ENCODE data around the gene SLX9. TPM values are rescaled to one million over a fixed set of nuclear protein-coding genes. Genes with fewer than 3 reads are reported as not detected.

The SLX9 gene
- polyA plus RNA-seq, 1 of the 3 experiments (the other 2 are of a cell fraction), result 42.9 TPM

GRCh38 chr21:44933199-44933917, 6.5 kb upstream of the SLX9 start:
- Histone ChIP-seq H3K9me3 (no peaks in the 10 kb centered on the region), H3K36me3 (replicated peaks in 1 of 2; ENCODE audit: control insufficient read depth in 1 of 2, insufficient read depth in 2 of 2, low read length in 1 of 2) (no peaks in the 10 kb centered on the region), H3K27me3 (ENCODE audit: insufficient read depth) (peaks cover 15% of the 10 kb centered on the region), H3K9ac (no peak overlapping the region), H3K9me2 (no peaks in the 10 kb centered on the region), H3K4me3 (ENCODE audit: low read depth in 2 of 2, low read length in 1 of 2) (no peak overlapping the region), H3K27ac (ENCODE audit: low read depth in 2 of 2, low read length in 1 of 2) (no peak overlapping the region), H3K4me2 (no peak overlapping the region), H3K79me2 (ENCODE audit: insufficient read depth) (no peaks in the 10 kb centered on the region), H2AFZ (ENCODE audit: low read depth) (no peak overlapping the region), H3F3A (replicated peaks; ENCODE audit: insufficient read depth) (peaks cover 8% of the 10 kb centered on the region), H4K20me1 (ENCODE audit: insufficient read depth) (peaks cover 11% of the 10 kb centered on the region; the same call in 1 of the 2 replicates), H3K4me1 (ENCODE audit: control insufficient read depth in 1 of 2, insufficient read depth in 2 of 2, low read depth in 1 of 2, low read length in 1 of 2) (peaks cover 8 to 11% of the 10 kb centered on the region in 2 experiments; a peak in 2 of 4 replicates)
- POLR2A ChIA-PET, result no interaction called here
- 95% methylated on average over 14 of the region's 25 CpGs for WGBS (ENCODE audit: low lambda C conversion rate)
- no peak for DNase-seq
- TF ChIP-seq CHD2 (IDR thresholded peaks at IDR 0.05; ENCODE audit: low read length, partially characterized antibody) (no peak), MXI1 (IDR thresholded peaks at IDR 0.05; ENCODE audit: low read depth, low read length) (no peak)
- CTCF ChIA-PET, result interaction anchor here (1.1 to 4.9 kb wide), 12 partner anchors 12 to 204 kb away, joined by 3 to 54 read pairs (median 6); partner anchors contain the start of genes ITGB2 and UBE2G2

DNA sequence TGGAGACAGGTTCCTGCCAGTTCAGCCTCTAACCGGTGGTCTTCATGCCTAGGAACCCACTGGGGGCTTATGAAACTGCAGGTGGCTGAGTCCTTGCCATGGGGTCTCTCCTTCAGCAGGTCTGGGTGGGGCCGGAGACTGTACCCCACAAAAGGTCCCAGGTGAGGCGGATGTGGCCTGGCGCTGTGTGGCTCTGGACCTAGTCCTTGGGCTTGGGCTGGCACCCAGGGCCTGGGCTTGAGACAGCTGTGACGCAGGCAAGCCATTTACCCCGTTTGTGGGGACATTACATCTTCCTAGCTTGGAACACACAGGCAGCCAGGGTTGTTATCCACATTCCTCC, 5.9 kb upstream of the SLX9 start:
- H3K79me2 ChIP-seq (ENCODE audit: insufficient read depth), result peaks cover 2% of the 10 kb centered on the region; the same call in 1 of the 2 replicates
- H4K20me1 ChIP-seq (ENCODE audit: insufficient read depth), result peaks cover 11% of the 10 kb centered on the region; the same call in 1 of the 2 replicates
- WGBS (ENCODE audit: low lambda C conversion rate), result 84% methylated on average over 5 of the region's 6 CpGs
- H3K4me2 ChIP-seq, result no peak overlapping the region
- no peak overlapping the region for H3K4me3 ChIP-seq (ENCODE audit: low read depth in 2 of 2, low read length in 1 of 2)
- ChIA-PET CTCF (interaction anchor here (1.4 to 4.9 kb wide), 8 partner anchors 15 to 203 kb away, joined by 4 to 54 read pairs (median 9); partner anchors contain the start of gene UBE2G2), POLR2A (no interaction called here)
- no peaks in the 10 kb centered on the region for H3K36me3 ChIP-seq (replicated peaks in 1 of 2; ENCODE audit: control insufficient read depth in 1 of 2, insufficient read depth in 2 of 2, low read length in 1 of 2)
- peaks cover 10 to 11% of the 10 kb centered on the region in 2 experiments; a peak in 2 of 4 replicates for H3K4me1 ChIP-seq (ENCODE audit: control insufficient read depth in 1 of 2, insufficient read depth in 2 of 2, low read depth in 1 of 2, low read length in 1 of 2)
- no peak overlapping the region for H3K9ac ChIP-seq
- H3K27ac ChIP-seq (ENCODE audit: low read depth in 2 of 2, low read length in 1 of 2), result no peak overlapping the region
- no peaks in the 10 kb centered on the region for H3K9me3 ChIP-seq
- H2AFZ ChIP-seq (ENCODE audit: low read depth), result no peak overlapping the region
- peaks cover 8% of the 10 kb centered on the region for H3F3A ChIP-seq (replicated peaks; ENCODE audit: insufficient read depth)
- no peak for DNase-seq
- peaks cover 15% of the 10 kb centered on the region for H3K27me3 ChIP-seq (ENCODE audit: insufficient read depth)
- no peaks in the 10 kb centered on the region for H3K9me2 ChIP-seq
- TF ChIP-seq USF1 (IDR thresholded peaks at IDR 0.05; ENCODE audit: borderline replicate concordance, low read depth), result no peak
- TF ChIP-seq NRF1 (IDR thresholded peaks at IDR 0.05; ENCODE audit: low read depth, low read length), result no peak
- no peak for TF ChIP-seq EZH2phosphoT487 (IDR thresholded peaks at IDR 0.05; ENCODE audit: borderline replicate concordance, low read depth)
- no peak for TF ChIP-seq POLR2AphosphoS5 (IDR thresholded peaks at IDR 0.05; ENCODE audit: low read depth, low read length)
- TF ChIP-seq REST (IDR thresholded peaks at IDR 0.05; ENCODE audit: low read depth, low read length), result no peak
- no peak for TF ChIP-seq FOXM1 (IDR thresholded peaks at IDR 0.05; ENCODE audit: low read depth)
- TF ChIP-seq MXI1 (IDR thresholded peaks at IDR 0.05; ENCODE audit: low read depth, low read length), result no peak
- no peak for TF ChIP-seq FOSL2 (IDR thresholded peaks at IDR 0.05; ENCODE audit: borderline replicate concordance, low read depth)
- no peak for TF ChIP-seq TEAD4 (IDR thresholded peaks at IDR 0.05; ENCODE audit: borderline replicate concordance, insufficient read depth)
- no peak for TF ChIP-seq NFIC (IDR thresholded peaks at IDR 0.05; ENCODE audit: borderline replicate concordance)
- no peak for TF ChIP-seq GATA2 (CRISPR knock-in tag; IDR thresholded peaks at IDR 0.05)
- no peak for TF ChIP-seq RCOR1 (IDR thresholded peaks at IDR 0.05; ENCODE audit: low read length)

All from SK-N-SH (cell line).